SU-DHL-6 (cell line): ENCODE data around the gene CLIC2.
"Not testable (repeated sequence)": the region's sequence is repeated elsewhere in the genome, so short reads cannot be mapped to it uniquely, and the experiment has no call there.

ENCODE experiments used
- H2AFZ ChIP-seq: fragments of 200-600 bp; sonication (generic); 2 replicates; pipeline ENCODE4 v1.6.1; 2014; ENCODE audit warnings: low read depth, mild to moderate bottlenecking, moderate library complexity, mixed read lengths, antibody characterized with exemption, low read length; ENCODE audit not compliant: severe bottlenecking
- H3F3A ChIP-seq: fragments of 200-600 bp; shearing (Covaris generic); 2 replicates; pipeline ENCODE4 v1.6.0; 2016; ENCODE audit warnings: antibody characterized with exemption, mild to moderate bottlenecking; ENCODE audit not compliant: insufficient read depth
- H3K27ac ChIP-seq: fragments of 200-600 bp; sonication (generic); 2 replicates; pipeline ENCODE4 v1.5.1; 2016; ENCODE audit warnings: low read depth, mild to moderate bottlenecking, low read length, moderate library complexity, mixed read lengths
- H3K27me3 ChIP-seq: fragments of 200-600 bp; sonication (generic), shearing (Covaris generic); 2 replicates; pipeline ENCODE4 v1.6.0; 2014; ENCODE audit warnings: mild to moderate bottlenecking, low read length
- H3K36me3 ChIP-seq: fragments of 200-600 bp; sonication (generic); 2 replicates; pipeline ENCODE4 v1.6.1; 2014; ENCODE audit warnings: mild to moderate bottlenecking, low read length, mixed read lengths
- H3K4me2 ChIP-seq: fragments of 300-600, 200-600 bp; shearing (Covaris generic), sonication (generic); 2 replicates; pipeline ENCODE4 v1.6.0; 2014; ENCODE audit warnings: low read length, low read depth, mild to moderate bottlenecking; ENCODE audit not compliant: poor library complexity, severe bottlenecking
- H3K4me3 ChIP-seq: fragments of 200-600 bp; sonication (generic); 2 replicates; pipeline ENCODE4 v1.5.1; 2014; ENCODE audit warnings: antibody characterized with exemption, low read length, mild to moderate bottlenecking, mixed read lengths; ENCODE audit not compliant: insufficient read depth, poor library complexity, severe bottlenecking
- H3K79me2 ChIP-seq: fragments of 200-600 bp; sonication (generic); 2 replicates; pipeline ENCODE4 v1.6.1; 2014; ENCODE audit warnings: mild to moderate bottlenecking, low read length, moderate library complexity; ENCODE audit not compliant: insufficient read depth
- H3K9ac ChIP-seq: fragments of 200-600 bp; sonication (generic); 2 replicates; pipeline ENCODE4 v1.7.0; 2014; ENCODE audit warnings: mild to moderate bottlenecking, low read length
- H3K9me2 ChIP-seq: fragments of 200-600 bp; sonication (generic); replicated peaks from 2 replicates; pipeline ENCODE4 v1.6.1; 2014; ENCODE audit warnings: low read length; ENCODE audit not compliant: insufficient read depth
- H3K9me3 ChIP-seq: fragments of 200-600 bp; sonication (generic); 2 replicates; pipeline ENCODE4 v1.6.1; 2014; ENCODE audit warnings: low read length, mixed read lengths; ENCODE audit not compliant: insufficient read depth
- H4K20me1 ChIP-seq: fragments of 200-600 bp; sonication (generic); 2 replicates; pipeline ENCODE4 v1.6.1; 2014; ENCODE audit warnings: low read depth, mild to moderate bottlenecking, antibody characterized with exemption, low read length, moderate library complexity, mixed read lengths
- CTCF ChIP-seq: fragments of 200-600 bp; sonication (generic); IDR thresholded peaks from one replicate; pipeline ENCODE4 v1.5.1; 2017; ENCODE audit warnings: antibody characterized with exemption, mild to moderate bottlenecking, low read length, moderate library complexity; ENCODE audit not compliant: insufficient read depth, poor library complexity, severe bottlenecking
- EZH2phosphoT487 ChIP-seq: fragments of 200-600 bp; sonication (generic), shearing (Covaris generic); conservative IDR thresholded peaks from 2 replicates; pipeline ENCODE4 v1.6.1; 2018; ENCODE audit warnings: mild to moderate bottlenecking, antibody characterized with exemption, low read length, moderate library complexity, mixed read lengths

Gene CLIC2

GRCh38 chrX:155293771-155294170 is 40.6 kb downstream of the CLIC2 start:
- Histone ChIP-seq H4K20me1 (no peaks in the 10 kb centered on the region), H3K9me3 (no peaks in the 10 kb centered on the region), H3K27ac (no peak overlapping the region), H3K4me2 (no peak overlapping the region), H3K9me2 (no peaks in the 10 kb centered on the region), H3K4me3 (no peak overlapping the region), H3K27me3 (no peaks in the 10 kb centered on the region), H2AFZ (no peak overlapping the region), H3K36me3 (no peaks in the 10 kb centered on the region), H3K79me2 (no peaks in the 10 kb centered on the region), H3K9ac (no peak overlapping the region), H3F3A (no peaks in the 10 kb centered on the region)
- TF ChIP-seq CTCF: no peak
- TF ChIP-seq EZH2phosphoT487: no peak

- Histone ChIP-seq H3K27ac (no peak overlapping the region), H3K9me2 (no peaks in the 10 kb centered on the region), H4K20me1 (no peaks in the 10 kb centered on the region), H3K4me2 (no peak overlapping the region), H3K27me3 (no peaks in the 10 kb centered on the region), H3K9ac (no peak overlapping the region), H3K79me2 (no peaks in the 10 kb centered on the region), H3F3A (no peaks in the 10 kb centered on the region), H3K4me3 (no peak overlapping the region), H3K9me3 (no peaks in the 10 kb centered on the region), H2AFZ (no peak overlapping the region), H3K36me3 (no peaks in the 10 kb centered on the region)
- TF ChIP-seq EZH2phosphoT487 (no peak), CTCF (no peak)
Measured at GRCh38 chrX:155279873-155280272, 54.5 kb downstream of the CLIC2 start.

GRCh38 chrX:155270969-155271368 is 63.4 kb downstream of the CLIC2 start:
- Histone ChIP-seq H3K4me2 (no peak overlapping the region), H3K27me3 (no peaks in the 10 kb centered on the region), H3K27ac (no peak overlapping the region), H3K9ac (no peak overlapping the region), H3F3A (no peaks in the 10 kb centered on the region), H3K9me3 (no peaks in the 10 kb centered on the region), H3K9me2 (no peaks in the 10 kb centered on the region), H4K20me1 (no peaks in the 10 kb centered on the region), H3K79me2 (no peaks in the 10 kb centered on the region), H2AFZ (no peak overlapping the region), H3K4me3 (no peak overlapping the region), H3K36me3 (no peaks in the 10 kb centered on the region)
- TF ChIP-seq CTCF (no peak), EZH2phosphoT487 (no peak)

- not testable (repeated sequence) for H3K27me3 ChIP-seq, H3F3A ChIP-seq, H3K27ac ChIP-seq, H4K20me1 ChIP-seq, H3K9ac ChIP-seq, H3K4me2 ChIP-seq, H2AFZ ChIP-seq, H3K36me3 ChIP-seq, H3K9me3 ChIP-seq, H3K9me2 ChIP-seq, H3K4me3 ChIP-seq
- H3K79me2 ChIP-seq: peaks cover 13% of the 10 kb centered on the region; the same call in 1 of the 2 replicates
Measured at GRCh38 chrX:155267995-155268394, 66.4 kb downstream of the CLIC2 start.
